HL-60 (cell line): Measurements from ENCODE around the gene FAM151A.

Experiments
- CTCF ChIP-seq: IDR thresholded peaks from one replicate; pipeline ENCODE4 v1.5.1; 2011; ENCODE audit warnings: low read length, control low read depth, inconsistent platforms; ENCODE audit not compliant: insufficient read depth
- POLR2AphosphoS5 ChIP-seq: IDR thresholded peaks from 2 replicates; pipeline ENCODE4 v1.6.1; 2012; ENCODE audit warnings: low read depth
- SPI1 ChIP-seq: IDR thresholded peaks from 2 replicates; pipeline ENCODE4 v1.6.1; 2012; ENCODE audit warnings: low read depth, mild to moderate bottlenecking, borderline replicate concordance
- TF ChIP-seq, protein P1 (sequence below): IDR thresholded peaks from 2 replicates; pipeline ENCODE4 v1.6.1; 2012; ENCODE audit warnings: low read depth; ENCODE audit not compliant: insufficient replicate concordance

DNA sequence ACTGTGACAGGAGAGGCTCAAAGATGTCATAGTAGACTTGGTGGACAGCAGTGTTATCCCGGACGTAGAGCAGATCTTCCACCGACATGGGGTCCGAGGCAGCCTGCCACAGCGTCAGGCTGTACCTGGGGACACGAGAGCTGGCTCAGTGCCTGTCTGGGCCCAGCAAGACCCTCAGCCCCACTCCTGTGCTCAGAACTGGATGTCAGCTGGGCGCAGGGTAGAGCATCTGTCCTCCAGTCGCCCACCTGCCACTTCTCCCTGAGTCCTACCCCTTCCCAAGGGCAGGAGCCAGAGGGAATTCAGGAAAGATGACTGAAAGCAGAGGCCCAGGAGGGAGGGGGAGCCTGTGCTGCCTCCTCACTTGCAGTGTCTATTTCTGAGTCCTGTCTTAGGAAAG lies 11.7 kb downstream of the FAM151A start:
- TF ChIP-seq POLR2AphosphoS5 (no peak), CTCF (no peak), SPI1 (no peak)
- TF ChIP-seq, protein P1, sequence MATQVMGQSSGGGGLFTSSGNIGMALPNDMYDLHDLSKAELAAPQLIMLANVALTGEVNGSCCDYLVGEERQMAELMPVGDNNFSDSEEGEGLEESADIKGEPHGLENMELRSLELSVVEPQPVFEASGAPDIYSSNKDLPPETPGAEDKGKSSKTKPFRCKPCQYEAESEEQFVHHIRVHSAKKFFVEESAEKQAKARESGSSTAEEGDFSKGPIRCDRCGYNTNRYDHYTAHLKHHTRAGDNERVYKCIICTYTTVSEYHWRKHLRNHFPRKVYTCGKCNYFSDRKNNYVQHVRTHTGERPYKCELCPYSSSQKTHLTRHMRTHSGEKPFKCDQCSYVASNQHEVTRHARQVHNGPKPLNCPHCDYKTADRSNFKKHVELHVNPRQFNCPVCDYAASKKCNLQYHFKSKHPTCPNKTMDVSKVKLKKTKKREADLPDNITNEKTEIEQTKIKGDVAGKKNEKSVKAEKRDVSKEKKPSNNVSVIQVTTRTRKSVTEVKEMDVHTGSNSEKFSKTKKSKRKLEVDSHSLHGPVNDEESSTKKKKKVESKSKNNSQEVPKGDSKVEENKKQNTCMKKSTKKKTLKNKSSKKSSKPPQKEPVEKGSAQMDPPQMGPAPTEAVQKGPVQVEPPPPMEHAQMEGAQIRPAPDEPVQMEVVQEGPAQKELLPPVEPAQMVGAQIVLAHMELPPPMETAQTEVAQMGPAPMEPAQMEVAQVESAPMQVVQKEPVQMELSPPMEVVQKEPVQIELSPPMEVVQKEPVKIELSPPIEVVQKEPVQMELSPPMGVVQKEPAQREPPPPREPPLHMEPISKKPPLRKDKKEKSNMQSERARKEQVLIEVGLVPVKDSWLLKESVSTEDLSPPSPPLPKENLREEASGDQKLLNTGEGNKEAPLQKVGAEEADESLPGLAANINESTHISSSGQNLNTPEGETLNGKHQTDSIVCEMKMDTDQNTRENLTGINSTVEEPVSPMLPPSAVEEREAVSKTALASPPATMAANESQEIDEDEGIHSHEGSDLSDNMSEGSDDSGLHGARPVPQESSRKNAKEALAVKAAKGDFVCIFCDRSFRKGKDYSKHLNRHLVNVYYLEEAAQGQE = no peak
